MM.1S (cell line): ENCODE results near the gene FUOM.

Experiments
- DNase-seq: peaks from one replicate; pipeline ENCODE4 v3.0.0-alpha.2; 2015
- H2AFZ ChIP-seq: fragments of 300-600 bp; sonication (generic); 2 replicates; pipeline ENCODE4 v1.6.0; 2016; ENCODE audit warnings: antibody characterized with exemption, low read length
- H3F3A ChIP-seq: fragments of 300-600 bp; sonication (generic); 2 replicates; pipeline ENCODE4 v1.6.1; 2016; ENCODE audit warnings: mild to moderate bottlenecking, antibody characterized with exemption, low read length, moderate library complexity, mixed read lengths; ENCODE audit not compliant: insufficient read depth
- H3K27ac ChIP-seq: fragments of 300-600 bp; sonication (generic); 2 replicates; pipeline ENCODE4 v1.5.1; 2016; ENCODE audit warnings: mild to moderate bottlenecking, low read length
- H3K27me3 ChIP-seq: fragments of 300-600 bp; sonication (generic); replicated peaks from 2 replicates; pipeline ENCODE4 v1.6.0; 2016; ENCODE audit warnings: low read length; ENCODE audit not compliant: insufficient read depth
- H3K36me3 ChIP-seq: fragments of 300-600 bp; sonication (generic); replicated peaks from 2 replicates; pipeline ENCODE4 v1.6.1; 2016; ENCODE audit warnings: mild to moderate bottlenecking, low read length, mixed read lengths; ENCODE audit not compliant: insufficient read depth
- H3K4me1 ChIP-seq: fragments of 300-600 bp; sonication (generic); 2 replicates; pipeline ENCODE4 v1.6.1; 2016; ENCODE audit warnings: low read length, mixed read lengths
- H3K4me2 ChIP-seq: fragments of 300-600 bp; sonication (generic); 2 replicates; pipeline ENCODE4 v1.6.0; 2016; ENCODE audit warnings: low read depth, low read length
- H3K4me3 ChIP-seq: fragments of 300-600 bp; sonication (generic); 2 replicates; pipeline ENCODE4 v1.5.1; 2016; ENCODE audit warnings: low read length, mixed read lengths
- H3K79me2 ChIP-seq: fragments of 300-600 bp; sonication (generic); 2 replicates; pipeline ENCODE4 v1.6.1; 2016; ENCODE audit warnings: mixed run types, low read length, mixed read lengths
- H3K9ac ChIP-seq: fragments of 300-600 bp; sonication (generic); 2 replicates; pipeline ENCODE4 v1.6.1; 2016; ENCODE audit warnings: low read length, mixed read lengths
- H3K9me2 ChIP-seq: fragments of 300-600 bp; sonication (generic); replicated peaks from 2 replicates; pipeline ENCODE4 v1.6.1; 2016; ENCODE audit warnings: mild to moderate bottlenecking, low read length, mixed read lengths; ENCODE audit not compliant: insufficient read depth
- H3K9me3 ChIP-seq: fragments of 300-600 bp; sonication (generic); replicated peaks from 2 replicates; pipeline ENCODE4 v1.6.1; 2016; ENCODE audit warnings: mild to moderate bottlenecking, low read length, mixed read lengths; ENCODE audit not compliant: insufficient read depth
- H4K20me1 ChIP-seq: fragments of 300-600 bp; sonication (generic); 2 replicates; pipeline ENCODE4 v1.6.1; 2016; ENCODE audit warnings: mild to moderate bottlenecking, low read length, moderate library complexity, mixed read lengths; ENCODE audit not compliant: insufficient read depth
- CTCF ChIP-seq: fragments of 300-600 bp; sonication (generic); IDR thresholded peaks from 2 replicates; pipeline ENCODE4 v1.5.1; 2016; ENCODE audit warnings: antibody characterized with exemption, low read length, mixed read lengths
- EZH2 ChIP-seq: fragments of 300-600 bp; sonication (generic); optimal IDR thresholded peaks from 2 replicates; pipeline ENCODE3; 2017; ENCODE audit warnings: low read depth, mild to moderate bottlenecking, antibody characterized with exemption, low read length, mixed read lengths
- EZH2phosphoT487 ChIP-seq: fragments of 300-600 bp; sonication (generic); IDR thresholded peaks from 2 replicates; pipeline ENCODE4 v1.6.1; 2018; ENCODE audit warnings: antibody characterized with exemption, low read length

FUOM gene

GRCh38 chr10:133359554-133359971, 1.7 kb upstream of the FUOM start:
- H3K9me3 ChIP-seq = no peaks in the 10 kb centered on the region
- no peak overlapping the region for H2AFZ ChIP-seq
- H3K9ac ChIP-seq = no peak overlapping the region
- no peaks in the 10 kb centered on the region for H3K9me2 ChIP-seq
- no peaks in the 10 kb centered on the region for H3K4me1 ChIP-seq
- TF ChIP-seq CTCF (no peak), EZH2 (no peak), EZH2phosphoT487 (no peak)
- H4K20me1 ChIP-seq = no peaks in the 10 kb centered on the region
- peaks cover 6% of the 10 kb centered on the region; the same call in 1 of the 2 replicates for H3K27me3 ChIP-seq
- no peak overlapping the region for H3K4me2 ChIP-seq
- no peaks in the 10 kb centered on the region for H3K79me2 ChIP-seq
- no peak overlapping the region for H3K4me3 ChIP-seq
- H3F3A ChIP-seq = no peaks in the 10 kb centered on the region
- H3K27ac ChIP-seq = no peak overlapping the region
- DNase-seq = no peak
- no peaks in the 10 kb centered on the region for H3K36me3 ChIP-seq

GRCh38 chr10:133358925-133359310, 1.1 kb upstream of the FUOM start:
- Histone ChIP-seq H3K4me1 (no peaks in the 10 kb centered on the region), H3K27me3 (peaks cover 12% of the 10 kb centered on the region), H3K4me3 (no peak overlapping the region), H3F3A (no peaks in the 10 kb centered on the region), H3K36me3 (no peaks in the 10 kb centered on the region), H3K4me2 (no peak overlapping the region), H3K9ac (no peak overlapping the region), H2AFZ (no peak overlapping the region), H3K79me2 (no peaks in the 10 kb centered on the region), H4K20me1 (no peaks in the 10 kb centered on the region), H3K9me3 (no peaks in the 10 kb centered on the region), H3K9me2 (no peaks in the 10 kb centered on the region), H3K27ac (no peak overlapping the region)
- TF ChIP-seq EZH2 = no peak
- no peak for TF ChIP-seq CTCF
- TF ChIP-seq EZH2phosphoT487 = no peak
- no peak for DNase-seq

- Histone ChIP-seq H3K4me3 (no peak overlapping the region), H3K27ac (no peak overlapping the region), H2AFZ (no peak overlapping the region), H4K20me1 (no peaks in the 10 kb centered on the region), H3K79me2 (no peaks in the 10 kb centered on the region), H3K36me3 (no peaks in the 10 kb centered on the region), H3K4me1 (no peaks in the 10 kb centered on the region), H3K9ac (no peak overlapping the region), H3K9me2 (no peaks in the 10 kb centered on the region), H3F3A (no peaks in the 10 kb centered on the region), H3K27me3 (peaks cover 12% of the 10 kb centered on the region), H3K4me2 (no peak overlapping the region), H3K9me3 (no peaks in the 10 kb centered on the region)
- no peak for DNase-seq
- TF ChIP-seq EZH2 = no peak
- no peak for TF ChIP-seq EZH2phosphoT487
- no peak for TF ChIP-seq CTCF
Observed at GRCh38 chr10:133358162-133358924, 524 bp upstream of the FUOM start.
